Stimulated activated CD4-positive, alpha-beta T cell treated with anti-CD3 and anti-CD28 coated beads, TNF-alpha, amount 100 ng/mL, for 1 hour (primary cell): ENCODE data around the gene TUFT1.

Source experiments
- DNase-seq, 3 donors: peaks; one replicate each; pipeline ENCODE4 v3.0.0-alpha.2; 2020; ENCODE audit warnings: low read depth in 3 of 3, low spot score in 1 of 3

The TUFT1 gene

GRCh38 chr1:151540021-151540981 lies at the start of gene TUFT1:
TUFT1 (plus strand) TSS chr1:151540309; CDS start chr1:151540367, 58 bp downstream.
- peak; percentile 83 to 89 (median 85) for DNase-seq

GRCh38 chr1:151491641-151492040 lies 48.5 kb upstream of the TUFT1 start:
- no peak for DNase-seq

- no peak for DNase-seq
These were observed 48.0 kb upstream of the TUFT1 start for GRCh38 chr1:151492120-151492519.

- no peak for DNase-seq
These were observed 47.1 kb upstream of the TUFT1 start for GRCh38 chr1:151493042-151493441.

GRCh38 chr1:151494741-151495281 lies 45.3 kb upstream of the TUFT1 start:
- no peak for DNase-seq

- DNase-seq: no peak
These were observed 44.8 kb upstream of the TUFT1 start for GRCh38 chr1:151495316-151495715.

GRCh38 chr1:151499365-151499764 lies 40.7 kb upstream of the TUFT1 start:
- DNase-seq: no peak

GRCh38 chr1:151499930-151500329 lies 40.2 kb upstream of the TUFT1 start:
- DNase-seq: no peak

GRCh38 chr1:151501474-151501873 lies 38.6 kb upstream of the TUFT1 start:
- no peak for DNase-seq

- DNase-seq: no peak
These were observed 37.9 kb upstream of the TUFT1 start for GRCh38 chr1:151502035-151502700.

GRCh38 chr1:151502859-151503780 lies 37.0 kb upstream of the TUFT1 start:
- no peak for DNase-seq

- no peak for DNase-seq
These were observed 35.9 kb upstream of the TUFT1 start for GRCh38 chr1:151504252-151504651.

GRCh38 chr1:151504759-151505158 lies 35.4 kb upstream of the TUFT1 start:
- DNase-seq: no peak

- no peak for DNase-seq
These were observed 31.3 kb upstream of the TUFT1 start for GRCh38 chr1:151508833-151509232.

- no peak for DNase-seq
These were observed 30.6 kb upstream of the TUFT1 start for GRCh38 chr1:151509350-151510019.

GRCh38 chr1:151510020-151510405 lies 30.1 kb upstream of the TUFT1 start:
- no peak for DNase-seq

- DNase-seq: no peak
These were observed 29.5 kb upstream of the TUFT1 start for GRCh38 chr1:151510614-151510956.

- DNase-seq: peak; percentile 58 to 70 (median 70)
These were observed 29.0 kb upstream of the TUFT1 start, which contains the start of gene CGN for GRCh38 chr1:151510957-151511635. CGN (plus strand) TSS chr1:151511387; CDS start chr1:151518520, 7,133 bp downstream.

- peak in 1 of 3 donors; percentile 4 for DNase-seq
These were observed 28.4 kb upstream of the TUFT1 start for GRCh38 chr1:151511636-151512215.
